Measurements from ENCODE around the gene HARBI1.

The HARBI1 gene

DNA sequence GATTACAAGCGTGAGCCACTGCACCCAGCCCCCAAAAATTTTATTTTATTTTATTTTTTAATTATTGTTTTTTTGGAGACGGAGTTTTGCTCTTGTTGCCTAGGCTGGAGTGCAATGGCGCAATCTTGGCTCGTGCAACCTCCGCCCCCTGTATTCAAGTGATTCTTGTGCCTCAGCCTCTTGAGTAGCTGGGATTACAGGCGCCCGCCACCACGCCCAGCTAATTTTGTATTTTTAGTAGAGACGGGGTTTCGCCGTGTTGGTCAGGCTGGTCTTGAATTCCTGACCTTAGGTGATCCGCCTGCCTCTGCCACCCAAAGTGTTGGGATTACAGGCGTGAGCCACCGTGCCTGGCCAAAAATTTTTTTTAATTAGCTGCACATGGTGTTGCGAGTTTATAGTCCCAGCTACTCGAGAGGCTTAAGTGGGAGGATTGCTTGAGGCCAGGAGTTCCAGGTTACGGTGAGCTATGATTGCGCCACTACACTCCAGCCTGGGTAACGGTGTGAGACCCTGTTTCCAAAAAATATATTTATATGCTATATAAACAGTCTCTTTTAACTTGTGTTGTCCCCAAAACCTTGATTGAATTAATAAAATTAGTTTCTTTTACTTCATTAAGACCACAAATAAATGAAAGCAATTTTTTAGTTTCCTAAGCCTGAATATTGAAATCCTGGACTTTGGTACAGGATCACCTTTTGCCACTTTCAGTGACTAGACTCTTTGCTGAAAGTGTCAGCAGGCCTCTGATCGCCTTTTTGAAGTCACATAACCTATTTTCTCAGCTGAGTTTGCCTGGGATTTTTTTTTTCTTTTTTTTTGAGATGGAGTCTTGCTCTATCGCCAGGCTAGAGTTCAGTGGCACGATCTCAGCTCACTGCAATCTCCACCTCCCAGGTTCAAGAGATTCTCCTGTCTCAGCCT lies 16.5 kb upstream of the HARBI1 start:
- DNase-seq, result no peak

DNA sequence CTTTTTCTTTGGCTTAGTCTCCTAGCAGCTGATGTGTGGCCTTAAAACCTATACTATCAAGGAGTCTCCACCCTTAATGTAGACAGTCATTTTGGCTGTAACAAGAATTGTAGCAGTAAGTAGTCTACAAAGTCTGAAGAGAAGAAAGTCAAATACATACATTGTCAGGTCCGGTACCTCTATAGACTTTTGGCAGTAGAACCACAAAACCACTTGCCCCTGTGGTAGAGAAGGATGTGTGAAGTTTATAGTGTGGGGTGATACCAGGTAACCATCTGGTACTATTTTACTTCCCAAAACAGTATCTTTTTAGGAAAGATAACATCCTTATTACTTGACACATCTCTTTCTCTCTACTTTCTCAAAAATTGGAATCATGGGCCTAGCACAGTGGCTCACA lies 15.5 kb upstream of the HARBI1 start:
- DNase-seq, result no peak

DNA sequence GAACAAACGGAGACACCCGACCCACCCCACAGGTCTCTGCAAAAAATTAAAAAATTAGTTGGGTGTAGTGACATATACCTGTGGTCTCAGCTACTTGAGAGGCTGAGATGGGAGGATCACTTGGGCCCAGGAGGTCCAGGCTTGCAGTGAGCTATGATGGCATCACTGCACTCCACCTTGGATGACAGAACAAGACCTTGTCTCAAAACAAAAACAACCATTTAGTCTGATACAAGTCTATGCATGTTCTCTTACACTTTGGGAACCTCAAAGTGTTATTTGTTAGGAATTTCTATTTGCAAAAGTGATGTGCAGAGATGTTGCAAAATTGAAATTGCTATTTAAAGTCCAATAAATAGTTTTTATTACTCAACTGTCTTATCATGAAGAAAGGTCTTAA lies 14.6 kb upstream of the HARBI1 start:
- no peak for DNase-seq

DNA sequence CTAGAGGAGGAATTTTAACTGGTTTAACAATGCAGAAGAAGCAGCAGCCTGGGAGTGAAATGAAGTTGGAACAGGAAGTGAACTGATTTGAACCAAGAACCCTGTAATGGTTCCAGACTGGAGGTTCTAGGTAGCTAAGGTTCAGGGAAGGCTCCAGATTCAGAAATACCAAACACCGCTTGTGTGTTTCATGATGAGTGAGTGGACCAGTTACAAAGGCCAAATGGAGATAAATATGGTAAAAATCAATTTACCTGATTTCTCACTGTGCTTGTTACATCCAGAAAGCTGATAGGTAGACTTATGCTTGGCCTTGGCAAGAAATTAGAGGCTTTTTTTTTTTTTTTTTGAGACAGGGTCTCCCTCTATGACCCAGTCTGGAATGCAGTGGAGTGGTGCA lies 13.2 kb upstream of the HARBI1 start:
- DNase-seq, result no peak

DNA sequence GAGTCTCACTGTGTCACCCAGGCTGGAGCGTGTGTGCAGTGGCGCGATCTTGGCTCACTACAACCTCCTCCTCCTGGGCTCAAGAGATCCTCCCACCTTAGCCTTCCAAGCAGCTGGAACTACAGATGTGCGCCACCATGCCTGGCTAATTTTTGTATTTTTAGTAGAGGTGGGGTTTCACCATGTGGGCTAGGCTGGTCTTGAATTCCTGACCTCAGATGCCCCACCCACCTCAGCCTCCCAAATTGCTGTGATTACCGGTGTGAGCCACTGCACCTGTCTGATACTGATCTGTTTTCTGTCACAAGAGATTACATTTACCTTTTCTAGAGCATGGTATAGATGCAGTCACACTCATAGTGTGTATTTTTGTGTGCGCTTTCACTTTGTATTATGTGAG lies 11.9 kb upstream of the HARBI1 start:
- DNase-seq, result no peak

DNA sequence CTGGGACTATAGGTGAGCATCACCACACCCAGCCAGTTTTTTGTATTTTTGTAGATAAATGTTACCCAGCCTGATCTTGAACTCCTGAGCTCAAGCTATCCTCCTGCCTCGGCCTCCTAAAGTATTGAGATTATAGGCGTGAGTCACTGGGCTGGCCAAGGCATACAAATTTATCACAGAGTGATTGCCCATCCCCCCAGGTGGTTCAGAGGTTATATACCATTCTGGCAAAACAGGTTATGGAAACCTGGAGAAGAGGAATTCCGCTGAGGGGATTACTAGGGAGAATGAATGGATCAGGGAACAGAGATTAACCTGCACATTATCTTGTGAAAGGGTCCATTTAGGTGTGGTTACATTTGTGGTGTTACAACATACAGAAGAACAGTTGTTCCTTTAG lies 8.4 kb upstream of the HARBI1 start:
- no peak for DNase-seq

DNA sequence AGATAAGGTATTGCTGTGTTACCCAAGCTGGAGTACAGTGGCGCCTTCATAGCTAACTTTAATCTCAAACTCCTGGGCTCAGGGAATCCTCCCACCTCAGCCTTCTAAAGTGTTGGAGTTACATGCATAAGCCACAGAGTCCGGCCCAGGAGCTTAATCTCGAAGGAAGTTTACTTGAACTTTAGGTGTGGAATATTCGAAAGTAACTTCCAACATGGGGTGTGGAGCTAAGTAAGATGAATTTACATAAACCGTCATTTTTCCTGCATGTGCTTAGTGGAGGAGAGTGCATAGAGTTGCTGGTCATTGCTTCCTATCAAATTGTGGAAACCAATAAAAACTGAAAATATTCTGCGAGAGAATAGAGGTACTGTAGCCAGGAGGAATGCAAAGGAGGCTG lies 1.8 kb upstream of the HARBI1 start:
- DNase-seq, result no peak

DNA sequence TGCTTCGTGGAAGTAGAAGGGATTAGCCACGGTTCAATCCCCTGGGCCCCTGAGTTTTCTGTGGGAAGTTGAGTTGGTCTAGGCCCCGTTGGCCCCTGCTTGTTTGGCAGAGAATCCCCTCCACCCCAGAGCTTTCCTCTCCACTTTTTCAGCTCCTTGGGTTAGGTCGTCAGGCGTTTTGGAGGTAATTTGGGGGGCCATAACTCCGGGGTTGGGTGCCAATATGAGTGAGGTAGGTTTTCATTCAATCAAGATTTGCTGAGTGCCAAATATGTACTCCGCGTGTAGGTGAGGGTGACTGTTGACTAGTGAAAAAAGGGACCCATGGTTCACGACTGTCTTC lies 916 bp upstream of the HARBI1 start:
- no peak for DNase-seq

DNA sequence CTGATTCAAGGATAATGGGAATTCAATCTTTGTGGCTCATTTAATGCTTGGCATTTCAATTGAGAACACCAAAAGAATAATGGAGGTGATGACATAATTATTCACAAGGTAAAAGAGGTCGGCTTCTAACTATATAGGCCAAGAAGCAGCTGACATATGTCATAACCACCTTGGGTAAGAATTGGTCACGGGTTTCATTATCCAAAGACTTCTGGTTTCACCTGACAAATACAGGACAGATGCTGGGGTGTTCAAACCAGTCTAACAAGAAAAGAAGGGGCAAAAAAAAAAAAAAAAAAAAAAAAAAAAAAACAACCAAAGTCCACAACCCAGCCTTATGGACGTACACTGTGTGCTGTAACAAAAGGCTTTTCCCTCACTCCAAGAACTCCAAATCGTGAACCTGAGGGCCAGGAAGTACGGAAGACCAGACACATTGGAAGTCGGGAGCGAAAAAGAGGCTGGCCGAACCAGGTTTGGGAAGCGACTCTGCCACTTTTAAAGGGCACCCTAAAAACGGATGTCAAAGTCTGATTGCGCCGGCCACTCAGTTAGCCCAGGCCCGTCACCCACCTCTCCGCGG lies 385 bp downstream of the HARBI1 start:
- DNase-seq, result no peak

DNA sequence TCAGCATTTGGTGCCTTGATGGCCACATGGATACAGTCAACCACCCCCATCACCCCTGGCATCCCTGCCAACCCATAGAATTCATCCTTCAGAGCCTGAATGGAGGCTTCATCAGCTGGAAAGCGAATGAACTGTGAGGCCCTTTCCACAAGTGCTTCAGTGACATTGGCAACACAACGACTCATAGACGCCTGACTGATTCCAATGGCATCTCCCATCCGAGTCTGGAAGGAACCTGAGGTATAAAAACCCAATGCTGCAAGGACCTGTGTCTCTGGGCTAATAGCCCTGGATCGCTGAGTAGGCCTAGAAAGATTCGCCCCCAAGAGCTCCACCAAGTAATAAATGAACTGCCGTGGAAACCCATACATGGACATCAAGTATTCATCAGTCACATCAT lies 1.3 kb downstream of the HARBI1 start:
- DNase-seq, result peak; percentile 18

DNA sequence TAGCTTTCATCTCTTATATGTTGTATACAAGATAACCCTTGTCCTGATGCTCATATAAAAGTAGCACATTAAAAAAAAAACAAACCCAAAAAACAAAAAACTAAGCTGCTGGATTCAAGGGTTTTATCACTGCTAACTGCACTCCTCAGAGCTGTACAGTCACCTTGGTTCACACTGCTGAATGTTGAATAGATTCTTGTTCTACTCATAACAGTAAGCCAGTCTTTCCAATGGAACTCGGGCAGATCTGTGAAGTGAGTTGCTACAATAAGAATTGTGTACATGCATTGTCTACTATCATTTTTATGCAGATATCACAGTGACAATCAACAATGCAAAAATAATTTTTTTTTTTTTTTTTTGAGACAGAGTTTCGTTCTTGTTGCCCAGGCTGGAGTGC lies 4.7 kb downstream of the HARBI1 start:
- DNase-seq, result no peak

DNA sequence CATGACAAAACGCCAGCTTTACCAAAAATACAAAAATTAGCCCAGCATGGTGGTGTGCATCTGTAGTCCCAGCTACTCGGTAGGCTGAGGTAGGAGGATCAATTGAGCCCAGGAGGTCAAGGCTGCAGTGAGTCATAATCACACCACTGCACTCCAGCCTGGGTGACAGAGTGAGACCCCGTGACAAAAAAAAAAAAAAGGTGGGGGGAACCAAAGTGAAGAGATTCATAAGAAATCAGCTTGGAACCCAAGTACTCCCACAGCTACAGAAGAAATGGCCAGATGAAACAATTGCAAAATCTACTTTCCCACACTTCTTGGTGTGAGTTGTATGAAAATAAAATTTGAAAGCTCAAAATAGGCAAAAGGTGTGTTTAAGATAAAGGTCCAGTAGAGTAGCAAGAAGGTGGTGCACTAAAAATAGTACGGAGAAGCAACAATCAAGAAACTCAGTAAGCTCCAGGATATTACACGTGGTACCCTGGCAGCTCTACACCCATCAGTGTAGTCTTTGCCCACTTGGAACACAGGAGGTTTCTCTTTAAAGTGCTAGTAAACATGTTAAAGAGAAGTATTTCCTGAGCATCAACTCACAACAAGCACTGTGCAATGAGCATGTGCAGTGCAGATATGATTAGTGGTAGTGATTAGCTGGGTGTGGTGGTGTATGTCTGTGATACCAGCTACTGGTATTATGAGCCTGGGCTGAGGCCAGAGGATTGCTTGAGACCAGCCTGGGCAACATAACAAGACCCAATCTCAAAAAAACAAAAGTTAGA lies 5.3 kb downstream of the HARBI1 start:
- DNase-seq, result no peak

DNA sequence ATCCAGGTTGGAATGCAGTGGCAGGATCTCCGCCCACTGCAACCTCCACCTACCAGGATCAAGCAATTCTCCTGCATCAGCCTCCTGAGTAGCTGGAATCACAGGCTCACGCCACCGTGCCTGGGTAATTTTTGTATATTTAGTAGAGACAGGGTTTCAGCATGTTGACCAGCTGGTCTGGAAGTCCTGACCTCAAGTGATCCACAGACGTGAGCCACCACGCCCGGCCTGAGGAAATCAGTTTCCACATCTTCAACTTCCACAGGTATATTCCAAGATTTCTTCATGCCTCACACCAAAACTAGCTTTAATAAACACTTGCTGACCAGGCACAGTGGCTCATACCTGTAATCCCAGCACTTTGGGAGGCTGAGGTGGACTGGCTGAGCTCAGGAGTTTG lies 7.6 kb downstream of the HARBI1 start:
- DNase-seq, result no peak

DNA sequence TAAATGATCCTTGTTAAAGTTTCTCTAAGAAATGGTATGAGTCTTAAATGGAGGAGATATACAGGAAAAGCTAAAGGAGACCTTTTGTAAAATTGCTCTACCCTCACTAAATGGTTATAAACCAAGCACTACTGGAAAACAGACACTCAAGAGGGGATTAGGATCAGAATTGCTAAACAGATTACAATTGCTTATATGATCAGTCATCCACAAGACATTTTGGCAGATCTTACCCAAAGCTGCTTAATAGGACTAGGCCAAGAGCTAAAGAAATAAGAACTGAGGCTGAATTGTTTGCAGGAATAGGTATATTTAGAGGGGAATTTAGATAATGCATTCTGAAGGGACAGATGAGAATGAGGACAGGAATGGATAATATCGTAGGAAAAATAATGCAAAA lies 9.5 kb downstream of the HARBI1 start:
- no peak for DNase-seq

DNA sequence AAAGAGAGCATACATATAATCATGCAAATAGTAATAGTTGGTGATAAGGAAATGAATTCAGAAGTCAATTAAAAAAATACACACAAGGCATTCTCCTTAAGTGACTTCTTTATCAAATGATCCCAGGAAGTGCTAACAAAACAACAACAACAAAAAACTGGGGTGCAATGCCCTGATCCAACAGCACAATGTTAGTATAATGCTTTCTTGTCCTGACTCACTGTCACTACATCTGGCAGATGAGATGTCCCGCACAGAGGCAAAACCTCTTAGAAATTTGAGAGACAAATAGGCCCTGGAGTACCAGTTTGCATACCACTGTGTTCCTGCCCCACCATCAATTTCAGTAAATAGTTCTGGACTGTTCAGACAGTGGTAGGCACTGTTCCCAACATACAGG lies 12.2 kb downstream of the HARBI1 start:
- DNase-seq, result no peak

DNA sequence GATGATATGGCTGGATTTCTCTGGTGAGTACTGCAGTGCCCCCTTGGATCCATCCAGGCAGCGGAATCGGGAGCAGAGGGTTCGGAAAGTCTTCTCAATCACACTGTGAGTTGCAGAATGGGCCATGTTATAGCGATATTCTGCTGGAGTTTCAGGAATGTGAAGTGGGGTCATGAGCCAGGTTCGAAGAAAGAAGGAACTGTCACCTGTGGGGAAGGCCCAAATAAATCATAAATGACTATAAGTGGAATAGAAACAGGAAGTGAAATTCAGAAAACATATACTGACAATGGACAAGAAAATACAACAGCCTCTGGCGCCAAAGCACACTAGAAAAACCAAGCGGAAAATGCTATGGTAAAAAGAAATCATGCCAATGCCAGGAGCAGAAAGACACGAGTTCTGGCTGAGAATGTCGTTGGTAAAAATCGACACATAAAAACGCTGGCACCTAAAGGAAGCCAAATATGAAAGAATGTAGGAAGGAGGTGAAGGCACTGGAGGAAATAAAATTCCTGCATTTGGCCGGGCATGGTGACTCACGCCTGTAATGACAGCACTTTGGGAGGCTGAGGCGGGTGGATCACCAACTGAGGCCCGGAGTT lies 13.2 kb downstream of the HARBI1 start:
- no peak for DNase-seq

DNA sequence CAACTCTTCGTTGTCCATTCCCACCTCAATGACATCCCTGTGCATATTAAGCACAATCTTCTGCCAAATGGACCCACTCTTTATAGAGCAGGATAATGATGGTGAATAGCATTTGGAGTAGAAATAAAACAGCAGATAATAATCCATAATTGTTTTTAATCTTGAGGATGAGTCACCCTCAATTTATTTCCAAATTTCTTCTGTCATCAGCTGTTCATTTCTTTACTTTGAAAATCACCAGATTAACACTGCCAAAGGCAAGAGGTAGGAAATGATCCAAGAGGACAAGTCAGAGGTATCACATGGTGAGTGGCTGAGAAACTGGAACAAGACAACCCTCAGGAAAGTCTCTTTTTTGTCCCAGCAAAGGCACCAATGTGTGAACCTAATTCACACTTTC lies 15.9 kb downstream of the HARBI1 start:
- DNase-seq, result no peak

DNA sequence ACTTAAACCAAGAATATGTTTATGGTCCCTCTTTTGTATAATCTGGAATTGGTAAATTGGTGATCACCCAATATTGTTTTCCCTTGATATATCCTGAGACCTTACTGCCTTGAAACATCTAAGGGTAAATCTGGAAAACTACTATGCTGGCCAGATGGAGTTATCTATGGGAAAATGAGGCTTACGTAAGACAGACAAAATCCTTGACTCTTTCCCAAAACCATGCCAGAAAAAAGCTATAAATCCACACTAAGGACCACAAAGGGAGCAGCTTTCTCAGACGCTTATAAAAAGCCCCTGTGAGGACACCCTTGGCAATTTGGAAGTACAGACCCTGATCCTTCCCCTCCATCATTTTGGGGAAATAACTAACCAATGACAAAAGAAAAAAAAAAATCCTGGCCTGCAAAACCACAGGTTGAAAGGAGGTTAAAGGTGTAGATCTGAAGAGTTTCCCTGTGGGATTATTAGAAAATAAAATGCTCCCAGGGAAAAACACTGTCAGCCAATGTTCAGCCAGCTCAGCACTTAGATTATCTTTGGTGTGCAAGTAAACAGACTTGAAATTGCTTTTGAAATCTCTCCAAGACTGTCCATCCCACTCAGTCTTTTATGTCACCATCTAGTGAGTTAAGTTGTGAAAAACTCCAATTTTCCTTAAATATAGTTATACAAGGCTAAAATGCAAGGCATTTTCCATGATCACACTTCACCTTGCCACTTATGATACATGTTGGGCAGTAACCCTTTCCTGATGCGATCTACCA lies 16.6 kb downstream of the HARBI1 start:
- no peak for DNase-seq

DNA sequence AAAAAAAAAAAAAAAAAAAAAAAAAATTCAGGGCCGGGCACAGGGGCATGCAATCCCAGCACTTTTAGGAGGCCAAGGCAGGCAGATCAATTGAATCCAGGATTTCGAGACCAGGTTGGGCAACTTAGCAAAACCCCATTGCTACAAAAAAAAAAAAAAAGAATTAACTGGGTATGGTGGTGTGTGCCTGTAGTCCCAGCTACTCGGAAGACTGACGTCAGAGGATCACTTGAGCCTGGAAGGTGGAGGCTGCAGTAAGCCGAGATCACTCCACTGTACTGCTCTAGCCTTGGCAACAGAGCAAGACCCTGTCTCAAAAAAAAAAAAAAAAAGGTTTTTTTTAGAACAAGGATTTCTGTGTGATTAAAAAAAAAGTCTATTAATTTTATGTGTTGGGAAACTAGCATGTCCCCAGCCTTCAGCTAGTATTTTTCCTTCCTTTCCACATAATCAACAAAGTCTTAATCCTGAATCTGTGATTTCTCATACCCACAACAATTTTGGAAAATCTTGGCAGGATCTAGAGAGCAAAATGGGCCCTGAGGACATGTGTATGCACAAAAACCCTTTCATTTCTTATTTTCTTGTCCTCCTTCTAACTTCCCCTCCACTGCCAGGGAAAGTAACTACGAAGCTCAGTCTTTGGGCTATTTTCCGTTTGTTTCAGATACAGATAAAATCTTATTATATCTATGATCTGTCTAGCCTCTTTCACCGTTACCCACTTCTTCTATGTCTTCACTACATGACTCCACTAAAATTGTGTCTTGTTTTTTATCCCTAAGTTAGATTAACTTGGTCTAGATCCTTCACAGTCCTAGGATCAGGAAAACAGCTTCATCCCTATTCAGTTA lies 17.5 kb downstream of the HARBI1 start:
- DNase-seq, result no peak

DNA sequence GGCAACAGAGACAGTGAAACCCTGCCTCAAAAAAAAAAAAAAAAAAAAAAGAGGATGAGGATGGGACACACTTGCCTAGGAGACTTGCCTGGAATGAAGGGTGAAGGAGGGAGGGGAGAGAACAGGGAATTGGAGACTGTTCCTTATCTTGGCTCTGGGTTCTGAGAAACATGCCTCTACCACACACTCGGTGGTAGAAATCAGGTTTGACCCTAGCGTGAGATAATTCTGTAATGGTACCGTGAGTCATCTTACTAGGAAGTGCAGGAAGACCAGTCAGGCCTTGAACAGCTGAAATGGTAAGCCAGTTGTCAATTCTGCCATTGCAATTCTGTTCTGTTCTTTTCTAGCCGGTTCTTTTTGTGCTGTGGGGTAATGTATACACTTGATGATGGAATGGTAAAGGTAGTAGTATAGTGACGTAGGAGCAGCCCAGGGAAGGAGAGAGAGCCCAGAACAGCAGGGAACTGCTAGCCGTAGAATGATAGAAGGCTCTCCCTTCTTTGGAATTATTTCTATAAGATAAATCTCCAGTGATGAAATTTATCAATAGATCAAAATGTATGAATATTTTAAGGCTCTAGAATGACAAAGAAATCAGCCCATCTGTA lies 19.3 kb downstream of the HARBI1 start:
- DNase-seq, result no peak

DNA sequence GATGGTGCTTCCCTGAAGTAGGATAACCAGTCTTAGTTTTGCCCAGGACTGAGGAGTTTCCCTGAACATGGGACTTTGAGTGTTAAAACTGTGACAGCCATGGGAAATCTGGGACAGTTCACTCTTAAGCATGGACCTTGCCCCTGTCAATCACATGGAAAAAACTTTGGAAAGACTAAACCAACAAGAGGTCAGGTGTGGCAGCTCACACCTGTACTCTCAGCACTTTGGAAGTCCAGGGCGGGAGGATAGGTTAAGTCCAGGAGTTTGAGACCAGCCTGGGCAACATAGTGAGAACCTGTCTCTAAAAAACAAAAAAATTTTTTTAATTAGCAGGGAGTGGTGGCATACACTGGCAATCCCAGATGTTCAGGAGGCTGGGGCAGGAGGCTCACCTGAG lies 19.9 kb downstream of the HARBI1 start:
- DNase-seq, result no peak

All from fibroblast of skin of scalp (primary cell).